HG03342 (cell line): ENCODE measurements around the gene FANCE.

Experiments
- ATAC-seq: cut with Tn5 transposase; IDR thresholded peaks from one replicate; pipeline ENCODE4 v1.9.1; 2021; ENCODE audit warnings: mild to moderate bottlenecking, moderate library complexity; ENCODE audit not compliant: unreplicated experiment

FANCE gene

GRCh38 chr6:35483490-35483889, 31.4 kb downstream of the FANCE start:
- no peak for ATAC-seq

- ATAC-seq: no peak
Observed at GRCh38 chr6:35483893-35484645, 31.9 kb downstream of the FANCE start.

GRCh38 chr6:35484921-35485392, 32.8 kb downstream of the FANCE start:
- ATAC-seq: no peak

GRCh38 chr6:35485402-35485877, 33.3 kb downstream of the FANCE start:
- no peak for ATAC-seq

- no peak for ATAC-seq
Observed at GRCh38 chr6:35486005-35486925, 34.1 kb downstream of the FANCE start.

GRCh38 chr6:35487658-35488516, 35.7 kb downstream of the FANCE start:
- ATAC-seq: no peak

GRCh38 chr6:35488517-35488862, 36.4 kb downstream of the FANCE start:
- ATAC-seq: no peak

- no peak for ATAC-seq
Observed at GRCh38 chr6:35489066-35489465, 36.9 kb downstream of the FANCE start.

- ATAC-seq: no peak
Observed at GRCh38 chr6:35489995-35490791, 38.1 kb downstream of the FANCE start.

- ATAC-seq: no peak
Observed at GRCh38 chr6:35490821-35491557, 38.9 kb downstream of the FANCE start.

- no peak for ATAC-seq
Observed at GRCh38 chr6:35491558-35492257, 39.6 kb downstream of the FANCE start.

- no peak for ATAC-seq
Observed at GRCh38 chr6:35492258-35492973, 40.3 kb downstream of the FANCE start.

GRCh38 chr6:35492974-35493284, 40.8 kb downstream of the FANCE start:
- ATAC-seq: no peak

- no peak for ATAC-seq
Observed at GRCh38 chr6:35493307-35493983, 41.3 kb downstream of the FANCE start.

- ATAC-seq: no peak
Observed at GRCh38 chr6:35494161-35494563, 42.0 kb downstream of the FANCE start.

- no peak for ATAC-seq
Observed at GRCh38 chr6:35495258-35496035, 43.3 kb downstream of the FANCE start.
